HepG2 (cell line): ENCODE results near the gene C1orf50. TPM values are rescaled to one million over a fixed set of nuclear protein-coding genes. Genes with fewer than 3 reads are reported as not detected.
A peak's percentile ranks its signal among the peaks of the same experiment; 100 is the strongest.

Source experiments
- ATAC-seq: fragments of 200-7000 bp; cut with Tn5 transposase; 3 replicates; pipeline ENCODE4 v1.9.1; 2020; ENCODE audit warnings: mild to moderate bottlenecking, moderate library complexity
- BruUV-seq: library from RNA; stranded (reverse); fragments of 400-500 nt; replicated peaks from 2 replicates; lab custom pipeline; 2021; lab: Mats Ljungman, UMichigan
- CTCF ChIA-PET: fragments of 300-600 bp; formaldehyde crosslinking; extraction: SDS; loops from one replicate; lab custom pipeline; 2021; ENCODE audit warnings: low total read pairs, inconsistent platforms, low intra/inter-chr PET ratio; lab: Yijun Ruan, JAX
- POLR2A ChIA-PET: fragments of 350-600 bp; sonication (Branson Sonifier 250); formaldehyde crosslinking; loops from one replicate; lab custom pipeline; 2020; ENCODE audit warnings: antibody characterized with exemption, inconsistent platforms; lab: Yijun Ruan, JAX
- DNase-seq: peaks from one replicate; pipeline ENCODE4 v3.0.0-alpha.2; 2015; ENCODE audit warnings: low spot score
- FAIRE-seq: peaks from 3 replicates; lab custom pipeline; 2011; peaks lifted over from hg19 to GRCh38; lab: Jason Lieb, UNC
- H2AFZ ChIP-seq: one replicate; pipeline ENCODE4 v1.6.1; 2011; ENCODE audit warnings: low read length, inconsistent platforms
- H3K27ac ChIP-seq: fragments of 300-600 bp; 3 replicates; pipeline ENCODE4 v1.8.0; 2011; ENCODE audit warnings: mixed run types, mild to moderate bottlenecking, mixed read lengths, low read length, inconsistent platforms; ENCODE audit not compliant: insufficient read depth; ENCODE audit errors: extremely low read length
- H3K27me3 ChIP-seq, 2 experiments: fragments of 200-600 bp in 1 of 2; 2 replicates in 1 of 2; 3 replicates in 1 of 2; pipeline versions ENCODE4 v1.6.0 to v1.8.0; 2011; ENCODE audit warnings: low read length in 2 of 2, mild to moderate bottlenecking in 2 of 2, moderate library complexity in 2 of 2, inconsistent platforms in 1 of 2; ENCODE audit not compliant: insufficient read depth in 2 of 2, control insufficient read depth in 1 of 2
- H3K36me3 ChIP-seq, 2 experiments: fragments of 200-600 bp in 1 of 2; replicated peaks in 1 of 2; 2 replicates in 1 of 2; 3 replicates in 1 of 2; pipeline versions ENCODE4 v1.5.1 to v1.8.0; 2011; ENCODE audit warnings: low read length in 2 of 2, inconsistent platforms in 1 of 2; ENCODE audit not compliant: insufficient read depth in 2 of 2, control insufficient read depth in 1 of 2
- H3K4me1 ChIP-seq: 2 replicates; pipeline ENCODE4 v1.5.1; 2012; ENCODE audit warnings: low read length, inconsistent platforms; ENCODE audit not compliant: insufficient read depth
- H3K4me2 ChIP-seq: 2 replicates; pipeline ENCODE4 v1.6.0; 2011; ENCODE audit warnings: low read depth, low read length, inconsistent platforms
- H3K4me3 ChIP-seq, 3 experiments: fragments of 200-600 bp in 1 of 3; sonication (generic), shearing (Covaris generic) in 1 of 3; replicated peaks in 1 of 3; 2 replicates each; pipeline ENCODE4 v1.5.1; 2011 to 2016; ENCODE audit warnings: low read length in 3 of 3, inconsistent platforms in 2 of 3, low read depth in 2 of 3, mild to moderate bottlenecking in 2 of 3, control low read depth in 1 of 3, mixed read lengths in 1 of 3; ENCODE audit not compliant: insufficient read depth in 1 of 3
- H3K79me2 ChIP-seq: one replicate; pipeline ENCODE4 v1.6.1; 2011; ENCODE audit warnings: low read length, inconsistent platforms; ENCODE audit not compliant: insufficient read depth
- H3K9ac ChIP-seq: 2 replicates; pipeline ENCODE4 v1.6.0; 2011; ENCODE audit warnings: mild to moderate bottlenecking, low read depth, low read length, inconsistent platforms; ENCODE audit not compliant: insufficient read depth
- H3K9me3 ChIP-seq: 2 replicates; pipeline ENCODE4 v1.5.1; 2012; ENCODE audit warnings: mild to moderate bottlenecking, low read length
- H4K20me1 ChIP-seq: 2 replicates; pipeline ENCODE4 v1.6.0; 2011; ENCODE audit warnings: inconsistent platforms, mild to moderate bottlenecking, low read length, moderate library complexity; ENCODE audit not compliant: insufficient read depth
- CAMTA2 ChIP-seq: sonication (generic); formaldehyde crosslinking; IDR thresholded peaks from 2 replicates; pipeline ENCODE4 v1.4.0; 2020; ENCODE audit warnings: mild to moderate bottlenecking, missing genetic modification reagents, borderline replicate concordance
- EP300 ChIP-seq, 3 experiments: sonication (generic) in 1 of 3; formaldehyde crosslinking in 1 of 3; IDR thresholded peaks; 2 replicates each; pipeline versions ENCODE4 v1.5.1 to v1.6.1; 2011 to 2020; ENCODE audit warnings: low read depth in 2 of 3, low read length in 2 of 3, borderline replicate concordance in 1 of 3, improper control_type of control experiment in 1 of 3, mild to moderate bottlenecking in 1 of 3, missing genetic modification reagents in 1 of 3, moderate library complexity in 1 of 3
- HOXA3 ChIP-seq: sonication (generic); formaldehyde crosslinking; IDR thresholded peaks from 2 replicates; pipeline ENCODE4 v1.5.0; 2020; ENCODE audit warnings: missing genetic modification reagents
- KDM2A ChIP-seq: sonication (generic); formaldehyde crosslinking; IDR thresholded peaks from 2 replicates; pipeline ENCODE4 v1.4.0; 2020; ENCODE audit warnings: low read depth, missing genetic modification reagents, borderline replicate concordance
- RAD21 ChIP-seq: fragments of 450-650 bp; formaldehyde crosslinking; IDR thresholded peaks from 2 replicates; pipeline ENCODE4 v1.5.0; 2020; ENCODE audit warnings: mild to moderate bottlenecking
- SMC3 ChIP-seq: IDR thresholded peaks from 2 replicates; pipeline ENCODE4 v1.6.1; 2011; ENCODE audit warnings: low read length, improper control_type of control experiment
- SRF ChIP-seq: IDR thresholded peaks from 2 replicates; pipeline ENCODE4 v1.6.1; 2011; ENCODE audit warnings: mild to moderate bottlenecking, low read depth, low read length, moderate library complexity
- STAG1 ChIP-seq: sonication (generic); formaldehyde crosslinking; IDR thresholded peaks from 2 replicates; pipeline ENCODE4 v1.4.0; 2020; ENCODE audit warnings: missing genetic modification reagents
- TBX2 ChIP-seq: sonication (generic); formaldehyde crosslinking; IDR thresholded peaks from 2 replicates; pipeline ENCODE4 v1.5.0; 2020; ENCODE audit warnings: missing genetic modification reagents, mild to moderate bottlenecking, borderline replicate concordance
- ZNF101 ChIP-seq: sonication (generic); formaldehyde crosslinking; IDR thresholded peaks from 2 replicates; pipeline ENCODE4 v1.4.0; 2020; ENCODE audit warnings: mild to moderate bottlenecking, low read depth, missing genetic modification reagents, borderline replicate concordance
- ZNF30 ChIP-seq: sonication (generic); formaldehyde crosslinking; IDR thresholded peaks from 2 replicates; pipeline ENCODE4 v1.5.0; 2020; ENCODE audit warnings: mild to moderate bottlenecking, missing genetic modification reagents
- ZNF446 ChIP-seq: sonication (generic); formaldehyde crosslinking; IDR thresholded peaks from 2 replicates; pipeline ENCODE4 v1.5.0; 2020; ENCODE audit warnings: mild to moderate bottlenecking, missing genetic modification reagents
- ZNF598 ChIP-seq: sonication (generic); formaldehyde crosslinking; IDR thresholded peaks from 2 replicates; pipeline ENCODE4 v1.5.1; 2020; ENCODE audit warnings: mild to moderate bottlenecking, missing genetic modification reagents, borderline replicate concordance
- ZNF607 ChIP-seq: sonication (generic); formaldehyde crosslinking; IDR thresholded peaks from 2 replicates; pipeline ENCODE4 v1.5.1; 2020; ENCODE audit warnings: missing genetic modification reagents, mild to moderate bottlenecking, borderline replicate concordance
- ZSCAN21 ChIP-seq: sonication (generic); formaldehyde crosslinking; IDR thresholded peaks from 2 replicates; pipeline ENCODE4 v1.8.0; 2022; ENCODE audit warnings: mild to moderate bottlenecking, missing genetic modification reagents, moderate library complexity, borderline replicate concordance
- WGBS: methylation state at CpG from one replicate; pipeline ENCODE4 v1.1.6; 2017; ENCODE audit warnings: low lambda C conversion rate; 5-methylcytosine and 5-hydroxymethylcytosine counted together
- in situ Hi-C: cut with HindIII; loops from 2 replicates; pipeline ENCODE4 v1.10.0; 2017; ENCODE audit warnings: low pct_unique_long_range_greater_than_20kb; ENCODE audit not compliant: extremely low pct_ligation_motif_present
- intact Hi-C: fragments of 100-400 bp; cut with micrococcal nuclease; formaldehyde crosslinking; loops from one replicate; pipeline ENCODE4 v1.10.0; 2022; ENCODE audit not compliant: unreplicated experiment
- polyA plus RNA-seq, 8 experiments: library from polyadenylated mRNA; depleted of rRNA in 3 of 8; stranded (reverse) in 7 of 8; unstranded in 1 of 8; fragments of >200 nt; fragmentation: Illumina TruSeq in 4 of 8; extraction: Trizol in 4 of 8; gene quantifications; 2 replicates each; pipeline versions ENCODE4 v1.2.1 to v1.2.3, GENCODE V29; 2011 to 2016; ENCODE audit warnings: low read depth in 4 of 8, missing spikeins in 1 of 8, mixed read lengths in 1 of 8; ENCODE audit not compliant: insufficient read depth in 1 of 8
- total RNA-seq, 5 experiments: library from RNA; depleted of rRNA; stranded (reverse); fragments of >200 nt; fragmentation: Illumina TruSeq; extraction: Trizol; gene quantifications; 2 replicates each; pipeline ENCODE4 v1.2.3, GENCODE V29; 2016; ENCODE audit warnings: low read depth in 1 of 5
- TF ChIP-seq, protein P1 (sequence below): sonication (generic); formaldehyde crosslinking; IDR thresholded peaks from 2 replicates; pipeline ENCODE4 v1.5.1; 2020; ENCODE audit warnings: missing genetic modification reagents, mild to moderate bottlenecking, borderline replicate concordance
- TF ChIP-seq, protein P2 (sequence below): sonication (generic); formaldehyde crosslinking; IDR thresholded peaks from 2 replicates; pipeline ENCODE4 v1.4.0; 2020; ENCODE audit warnings: missing genetic modification reagents
- TF ChIP-seq, protein P3 (sequence below): sonication (generic); formaldehyde crosslinking; IDR thresholded peaks from 2 replicates; pipeline ENCODE4 v1.5.0; 2020; ENCODE audit warnings: mild to moderate bottlenecking, missing genetic modification reagents, moderate library complexity

The C1orf50 gene
- total and polyA plus RNA-seq, 2 of the 13 experiments (the other 11 are each of a cell fraction or from before 2014, with no cell fraction given): 4.3 to 4.8 TPM

DNA sequence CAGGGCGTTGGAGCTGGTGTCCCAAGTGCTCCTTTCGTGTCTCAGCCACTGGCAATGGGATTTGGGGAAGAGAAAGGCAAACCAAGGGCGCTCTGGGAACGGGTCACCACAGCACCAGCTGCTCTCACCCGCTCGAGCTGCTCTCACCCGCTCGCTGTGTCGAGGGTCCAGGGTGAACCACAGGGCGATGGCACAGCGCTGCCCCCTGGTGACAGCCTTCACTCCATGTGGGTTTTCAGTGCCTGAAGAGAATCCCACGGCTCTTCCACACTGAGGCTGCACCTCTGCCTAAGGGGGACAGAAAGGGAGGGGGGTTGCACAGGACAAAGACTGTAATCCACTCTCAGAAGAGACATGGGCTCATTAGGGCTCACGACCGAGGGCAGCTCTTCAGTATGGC is 19.9 kb upstream of the C1orf50 start:
- H4K20me1 ChIP-seq: no peaks in the 10 kb centered on the region
- H3K36me3 ChIP-seq: peaks cover 20 to 47% of the 10 kb centered on the region in 2 experiments
- no peaks in the 10 kb centered on the region for H3K79me2 ChIP-seq
- in situ Hi-C loops (loop anchor here (5.0 to 25.0 kb wide), 3 partner anchors 175 to 602 kb away; partner anchors contain the start of gene FOXJ3), intact Hi-C loops (loop anchor here (5.0 to 10.0 kb wide), 2 partner anchors 235 to 412 kb away; partner anchors contain the start of gene FOXJ3)
- H3K9ac ChIP-seq: no peak overlapping the region
- no peaks in the 10 kb centered on the region for H3K27me3 ChIP-seq
- H2AFZ ChIP-seq: no peak overlapping the region
- no TSS peak for BruUV-seq
- FAIRE-seq (no peak), DNase-seq (no peak), ATAC-seq (peak; percentile 65)
- POLR2A ChIA-PET: interaction anchor here (0.6 kb wide), 2 partner anchors 32 to 126 kb away, joined by 3 to 5 read pairs; no protein-coding TSS in a partner anchor
- CTCF ChIA-PET: interaction anchor here (0.8 to 2.1 kb wide), 4 partner anchors 11 to 236 kb away, joined by 3 to 17 read pairs (median 4); no protein-coding TSS in a partner anchor
- H3K27ac ChIP-seq: no peak overlapping the region
- WGBS: 73% methylated on average over 14 of the region's 14 CpGs
- H3K4me2 ChIP-seq: no peak overlapping the region
- no peak overlapping the region for H3K4me3 ChIP-seq
- no peaks in the 10 kb centered on the region for H3K9me3 ChIP-seq
- H3K4me1 ChIP-seq: peaks cover 16% of the 10 kb centered on the region
- TF ChIP-seq KDM2A (CRISPR knock-in tag) (no peak), ZNF30 (CRISPR knock-in tag) (no peak), EP300 (IDR thresholded peaks at IDR 0.05; ENCODE audit: low read depth in 2 of 2, low read length in 2 of 2) (no peak), EP300 (CRISPR knock-in tag; IDR thresholded peaks at IDR 0.05; ENCODE audit: borderline replicate concordance) (no peak), ZSCAN21 (no peak), ZNF598 (no peak), ZNF446 (CRISPR knock-in tag) (no peak), SRF (no peak), ZNF101 (CRISPR knock-in tag) (no peak), CAMTA2 (CRISPR knock-in tag) (0 out of 2 replicates have a peak, but pooled peaks have one; percentile 22), TBX2 (CRISPR knock-in tag) (0 out of 2 replicates have a peak, but pooled peaks have one; percentile 22), HOXA3 (CRISPR knock-in tag) (no peak), SMC3 (peak; percentile 63), STAG1 (CRISPR knock-in tag) (peak; percentile 83), ZNF607 (CRISPR knock-in tag) (no peak), RAD21 (peak; percentile 82)
- TF ChIP-seq, protein P1, sequence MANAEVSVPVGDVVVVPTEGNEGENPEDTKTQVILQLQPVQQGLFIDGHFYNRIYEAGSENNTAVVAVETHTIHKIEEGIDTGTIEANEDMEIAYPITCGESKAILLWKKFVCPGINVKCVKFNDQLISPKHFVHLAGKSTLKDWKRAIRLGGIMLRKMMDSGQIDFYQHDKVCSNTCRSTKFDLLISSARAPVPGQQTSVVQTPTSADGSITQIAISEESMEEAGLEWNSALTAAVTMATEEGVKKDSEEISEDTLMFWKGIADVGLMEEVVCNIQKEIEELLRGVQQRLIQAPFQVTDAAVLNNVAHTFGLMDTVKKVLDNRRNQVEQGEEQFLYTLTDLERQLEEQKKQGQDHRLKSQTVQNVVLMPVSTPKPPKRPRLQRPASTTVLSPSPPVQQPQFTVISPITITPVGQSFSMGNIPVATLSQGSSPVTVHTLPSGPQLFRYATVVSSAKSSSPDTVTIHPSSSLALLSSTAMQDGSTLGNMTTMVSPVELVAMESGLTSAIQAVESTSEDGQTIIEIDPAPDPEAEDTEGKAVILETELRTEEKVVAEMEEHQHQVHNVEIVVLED (CRISPR knock-in tag): no peak
- TF ChIP-seq, protein P2, sequence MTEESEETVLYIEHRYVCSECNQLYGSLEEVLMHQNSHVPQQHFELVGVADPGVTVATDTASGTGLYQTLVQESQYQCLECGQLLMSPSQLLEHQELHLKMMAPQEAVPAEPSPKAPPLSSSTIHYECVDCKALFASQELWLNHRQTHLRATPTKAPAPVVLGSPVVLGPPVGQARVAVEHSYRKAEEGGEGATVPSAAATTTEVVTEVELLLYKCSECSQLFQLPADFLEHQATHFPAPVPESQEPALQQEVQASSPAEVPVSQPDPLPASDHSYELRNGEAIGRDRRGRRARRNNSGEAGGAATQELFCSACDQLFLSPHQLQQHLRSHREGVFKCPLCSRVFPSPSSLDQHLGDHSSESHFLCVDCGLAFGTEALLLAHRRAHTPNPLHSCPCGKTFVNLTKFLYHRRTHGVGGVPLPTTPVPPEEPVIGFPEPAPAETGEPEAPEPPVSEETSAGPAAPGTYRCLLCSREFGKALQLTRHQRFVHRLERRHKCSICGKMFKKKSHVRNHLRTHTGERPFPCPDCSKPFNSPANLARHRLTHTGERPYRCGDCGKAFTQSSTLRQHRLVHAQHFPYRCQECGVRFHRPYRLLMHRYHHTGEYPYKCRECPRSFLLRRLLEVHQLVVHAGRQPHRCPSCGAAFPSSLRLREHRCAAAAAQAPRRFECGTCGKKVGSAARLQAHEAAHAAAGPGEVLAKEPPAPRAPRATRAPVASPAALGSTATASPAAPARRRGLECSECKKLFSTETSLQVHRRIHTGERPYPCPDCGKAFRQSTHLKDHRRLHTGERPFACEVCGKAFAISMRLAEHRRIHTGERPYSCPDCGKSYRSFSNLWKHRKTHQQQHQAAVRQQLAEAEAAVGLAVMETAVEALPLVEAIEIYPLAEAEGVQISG (CRISPR knock-in tag): peak; percentile 18; the same call in 1 of the 2 replicates
- TF ChIP-seq, protein P3, sequence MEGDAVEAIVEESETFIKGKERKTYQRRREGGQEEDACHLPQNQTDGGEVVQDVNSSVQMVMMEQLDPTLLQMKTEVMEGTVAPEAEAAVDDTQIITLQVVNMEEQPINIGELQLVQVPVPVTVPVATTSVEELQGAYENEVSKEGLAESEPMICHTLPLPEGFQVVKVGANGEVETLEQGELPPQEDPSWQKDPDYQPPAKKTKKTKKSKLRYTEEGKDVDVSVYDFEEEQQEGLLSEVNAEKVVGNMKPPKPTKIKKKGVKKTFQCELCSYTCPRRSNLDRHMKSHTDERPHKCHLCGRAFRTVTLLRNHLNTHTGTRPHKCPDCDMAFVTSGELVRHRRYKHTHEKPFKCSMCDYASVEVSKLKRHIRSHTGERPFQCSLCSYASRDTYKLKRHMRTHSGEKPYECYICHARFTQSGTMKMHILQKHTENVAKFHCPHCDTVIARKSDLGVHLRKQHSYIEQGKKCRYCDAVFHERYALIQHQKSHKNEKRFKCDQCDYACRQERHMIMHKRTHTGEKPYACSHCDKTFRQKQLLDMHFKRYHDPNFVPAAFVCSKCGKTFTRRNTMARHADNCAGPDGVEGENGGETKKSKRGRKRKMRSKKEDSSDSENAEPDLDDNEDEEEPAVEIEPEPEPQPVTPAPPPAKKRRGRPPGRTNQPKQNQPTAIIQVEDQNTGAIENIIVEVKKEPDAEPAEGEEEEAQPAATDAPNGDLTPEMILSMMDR (CRISPR knock-in tag): peak; percentile 94
